Measurements from ENCODE around the gene ENOX2. TPM values are rescaled to one million over a fixed set of nuclear protein-coding genes. Genes with fewer than 3 reads are reported as not detected.
"Not testable (repeated sequence)": the region's sequence is repeated elsewhere in the genome, so short reads cannot be mapped to it uniquely, and the experiment has no call there.

The ENOX2 gene
- total RNA-seq, 1 donor from 2014 or later: 15.4 TPM

- H3K27me3 Mint-ChIP-seq (ENCODE audit: unreplicated experiment): no peaks in the 10 kb centered on the region
- no peak for DNase-seq
Measured at GRCh38 chrX:130933358-130933757, 30.3 kb upstream of the ENOX2 start.

GRCh38 chrX:130920405-130920804 lies 17.4 kb upstream of the ENOX2 start:
- H3K9me3 Mint-ChIP-seq (ENCODE audit: unreplicated experiment); H3K4me3 Mint-ChIP-seq (ENCODE audit: unreplicated experiment); H3K27ac Mint-ChIP-seq (ENCODE audit: unreplicated experiment); H3K36me3 Mint-ChIP-seq (ENCODE audit: unreplicated experiment); DNase-seq; H3K4me1 Mint-ChIP-seq (ENCODE audit: low read depth, unreplicated experiment); H3K27me3 Mint-ChIP-seq (ENCODE audit: unreplicated experiment): not testable (repeated sequence)

More at GRCh38 chrX:130933358-130933757, 30.3 kb upstream of the ENOX2 start:
- no peaks in the 10 kb centered on the region for H3K9me3 Mint-ChIP-seq (ENCODE audit: unreplicated experiment)
- TF ChIP-seq CTCF (IDR thresholded peaks at IDR 0.05; ENCODE audit: partially characterized antibody, unreplicated experiment): no peak
- no peak overlapping the region for H3K27ac Mint-ChIP-seq (ENCODE audit: unreplicated experiment)
- H3K36me3 Mint-ChIP-seq (ENCODE audit: unreplicated experiment): no peaks in the 10 kb centered on the region
- no peak overlapping the region for H3K4me3 Mint-ChIP-seq (ENCODE audit: unreplicated experiment)
- H3K4me1 Mint-ChIP-seq (ENCODE audit: low read depth, unreplicated experiment): no peaks in the 10 kb centered on the region

- not testable (repeated sequence) for H3K27me3 Mint-ChIP-seq (ENCODE audit: unreplicated experiment); H3K27ac Mint-ChIP-seq (ENCODE audit: unreplicated experiment); H3K36me3 Mint-ChIP-seq (ENCODE audit: unreplicated experiment); H3K4me3 Mint-ChIP-seq (ENCODE audit: unreplicated experiment); H3K4me1 Mint-ChIP-seq (ENCODE audit: low read depth, unreplicated experiment); DNase-seq; H3K9me3 Mint-ChIP-seq (ENCODE audit: unreplicated experiment)
Measured at GRCh38 chrX:130919676-130920075, 16.7 kb upstream of the ENOX2 start.

GRCh38 chrX:130918498-130918897 lies 15.5 kb upstream of the ENOX2 start:
- H3K27me3 Mint-ChIP-seq (ENCODE audit: unreplicated experiment); DNase-seq; H3K36me3 Mint-ChIP-seq (ENCODE audit: unreplicated experiment); H3K9me3 Mint-ChIP-seq (ENCODE audit: unreplicated experiment); H3K27ac Mint-ChIP-seq (ENCODE audit: unreplicated experiment); H3K4me3 Mint-ChIP-seq (ENCODE audit: unreplicated experiment); H3K4me1 Mint-ChIP-seq (ENCODE audit: low read depth, unreplicated experiment): not testable (repeated sequence)

- Mint-ChIP-seq H3K36me3 (ENCODE audit: unreplicated experiment) (no peaks in the 10 kb centered on the region), H3K27ac (ENCODE audit: unreplicated experiment) (no peak overlapping the region), H3K4me1 (ENCODE audit: low read depth, unreplicated experiment) (no peaks in the 10 kb centered on the region), H3K4me3 (ENCODE audit: unreplicated experiment) (no peak overlapping the region), H3K9me3 (ENCODE audit: unreplicated experiment) (no peaks in the 10 kb centered on the region), H3K27me3 (ENCODE audit: unreplicated experiment) (peaks cover 3% of the 10 kb centered on the region)
- peak; percentile 28 for DNase-seq
- TF ChIP-seq CTCF (IDR thresholded peaks at IDR 0.05; ENCODE audit: partially characterized antibody, unreplicated experiment): peak; percentile 76
Measured at GRCh38 chrX:130916636-130917422, 13.8 kb upstream of the ENOX2 start.

GRCh38 chrX:130915302-130915701 lies 12.3 kb upstream of the ENOX2 start:
- Mint-ChIP-seq H3K27ac (ENCODE audit: unreplicated experiment) (no peak overlapping the region), H3K36me3 (ENCODE audit: unreplicated experiment) (no peaks in the 10 kb centered on the region), H3K4me3 (ENCODE audit: unreplicated experiment) (no peak overlapping the region), H3K4me1 (ENCODE audit: low read depth, unreplicated experiment) (no peaks in the 10 kb centered on the region), H3K9me3 (ENCODE audit: unreplicated experiment) (no peaks in the 10 kb centered on the region), H3K27me3 (ENCODE audit: unreplicated experiment) (peaks cover 3% of the 10 kb centered on the region)
- TF ChIP-seq CTCF (IDR thresholded peaks at IDR 0.05; ENCODE audit: partially characterized antibody, unreplicated experiment): no peak
- no peak for DNase-seq

All from glutamatergic neuron (in vitro differentiated cells).